Endodermal cell (in vitro differentiated cells): ENCODE measurements around the gene SCGB1A1. TPM values are rescaled to one million over a fixed set of nuclear protein-coding genes. Genes with fewer than 3 reads are reported as not detected.

Experiments used
- DNase-seq: peaks from one replicate; pipeline ENCODE4 v3.0.0-alpha.2; 2017
- H3K27ac ChIP-seq: 2 replicates; pipeline ENCODE4 v1.5.1; 2013; ENCODE audit warnings: mild to moderate bottlenecking, low read depth, low read length, moderate library complexity
- H3K27me3 ChIP-seq: 2 replicates; pipeline ENCODE4 v1.6.1; 2013; ENCODE audit warnings: mild to moderate bottlenecking, low read length, moderate library complexity; ENCODE audit not compliant: insufficient read depth, control insufficient read depth, poor library complexity, severe bottlenecking
- H3K36me3 ChIP-seq: 2 replicates; pipeline ENCODE4 v1.7.0; 2013; ENCODE audit warnings: mild to moderate bottlenecking, low read length, moderate library complexity; ENCODE audit not compliant: control insufficient read depth, insufficient read depth
- H3K4me1 ChIP-seq: one replicate; pipeline ENCODE4 v1.7.0; 2013; ENCODE audit warnings: low read length; ENCODE audit not compliant: control insufficient read depth, insufficient read depth
- H3K4me3 ChIP-seq: 2 replicates; pipeline ENCODE4 v1.5.1; 2013; ENCODE audit warnings: mild to moderate bottlenecking, low read length, moderate library complexity
- H3K9ac ChIP-seq: 2 replicates; pipeline ENCODE4 v1.6.1; 2013; ENCODE audit warnings: mild to moderate bottlenecking, low read length, moderate library complexity; ENCODE audit not compliant: poor library complexity, severe bottlenecking; ENCODE audit errors: extremely low read depth
- H3K9me3 ChIP-seq: 2 replicates; pipeline ENCODE4 v1.6.1; 2013; ENCODE audit warnings: mild to moderate bottlenecking, low read length, moderate library complexity; ENCODE audit not compliant: control insufficient read depth
- H3K27ac Mint-ChIP-seq: 2 replicates; pipeline ENCODE4 v1.8.0; 2020; ENCODE audit warnings: mixed read lengths
- H3K27me3 Mint-ChIP-seq: 2 replicates; pipeline ENCODE4 v1.8.0; 2021; ENCODE audit warnings: mild to moderate bottlenecking, mixed read lengths; ENCODE audit not compliant: insufficient read depth
- H3K36me3 Mint-ChIP-seq: 2 replicates; pipeline ENCODE4 v1.8.0; 2020; ENCODE audit warnings: low read depth, mixed read lengths
- H3K4me1 Mint-ChIP-seq: 2 replicates; pipeline ENCODE4 v1.8.0; 2020; ENCODE audit warnings: mixed read lengths
- H3K4me3 Mint-ChIP-seq: 2 replicates; pipeline ENCODE4 v1.8.0; 2020; ENCODE audit warnings: mild to moderate bottlenecking, moderate library complexity, mixed read lengths
- H3K9me3 Mint-ChIP-seq: 2 replicates; pipeline ENCODE4 v1.8.0; 2020; ENCODE audit warnings: mild to moderate bottlenecking, mixed read lengths
- WGBS, 2 experiments: methylation state at CpG; one replicate each; pipeline versions ENCODE4 v1.1.5 to v1.1.7; 2013; ENCODE audit warnings: missing lambda C conversion rate in 2 of 2, mixed read lengths in 1 of 2; ENCODE audit not compliant: insufficient coverage in 1 of 2, insufficient read length in 1 of 2; 5-methylcytosine and 5-hydroxymethylcytosine counted together
- total RNA-seq, 2 donors: library from RNA; stranded (reverse); fragmentation: NEBNext Ultra II Directional in 1 of 2; extraction: Animal tissue kit (Norgen Biotek cat#: 25700) in 1 of 2; gene quantifications; 2 replicates in 1 of 2; 3 replicates in 1 of 2; pipeline ENCODE4 v1.2.1, GENCODE V29; 2021
- TF ChIP-seq, protein P1 (sequence below): fragments of 200-600 bp; sonication (generic); conservative IDR thresholded peaks from 2 replicates; pipeline ENCODE4 v1.5.0; 2021; ENCODE audit warnings: antibody characterized with exemption, mild to moderate bottlenecking

Gene SCGB1A1
- total RNA-seq, 2 donors from 2014 or later: not detected

GRCh38 chr11:62450543-62451240 lies 31.9 kb downstream of the SCGB1A1 start:
- Mint-ChIP-seq H3K36me3 (no peaks in the 10 kb centered on the region), H3K27me3 (peaks cover 16% of the 10 kb centered on the region), H3K9me3 (peaks cover 4% of the 10 kb centered on the region), H3K4me3 (no peak overlapping the region), H3K4me1 (peaks cover 6% of the 10 kb centered on the region), H3K27ac (no peak overlapping the region)
- H3K4me1 ChIP-seq: no peaks in the 10 kb centered on the region
- H3K27ac ChIP-seq: no peak overlapping the region
- H3K36me3 ChIP-seq: no peaks in the 10 kb centered on the region
- 92 to 93% methylated on average over 9 to 14 of the region's 15 CpGs for WGBS, 2 experiments
- TF ChIP-seq, protein P1, sequence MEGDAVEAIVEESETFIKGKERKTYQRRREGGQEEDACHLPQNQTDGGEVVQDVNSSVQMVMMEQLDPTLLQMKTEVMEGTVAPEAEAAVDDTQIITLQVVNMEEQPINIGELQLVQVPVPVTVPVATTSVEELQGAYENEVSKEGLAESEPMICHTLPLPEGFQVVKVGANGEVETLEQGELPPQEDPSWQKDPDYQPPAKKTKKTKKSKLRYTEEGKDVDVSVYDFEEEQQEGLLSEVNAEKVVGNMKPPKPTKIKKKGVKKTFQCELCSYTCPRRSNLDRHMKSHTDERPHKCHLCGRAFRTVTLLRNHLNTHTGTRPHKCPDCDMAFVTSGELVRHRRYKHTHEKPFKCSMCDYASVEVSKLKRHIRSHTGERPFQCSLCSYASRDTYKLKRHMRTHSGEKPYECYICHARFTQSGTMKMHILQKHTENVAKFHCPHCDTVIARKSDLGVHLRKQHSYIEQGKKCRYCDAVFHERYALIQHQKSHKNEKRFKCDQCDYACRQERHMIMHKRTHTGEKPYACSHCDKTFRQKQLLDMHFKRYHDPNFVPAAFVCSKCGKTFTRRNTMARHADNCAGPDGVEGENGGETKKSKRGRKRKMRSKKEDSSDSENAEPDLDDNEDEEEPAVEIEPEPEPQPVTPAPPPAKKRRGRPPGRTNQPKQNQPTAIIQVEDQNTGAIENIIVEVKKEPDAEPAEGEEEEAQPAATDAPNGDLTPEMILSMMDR: no peak
- no peak overlapping the region for H3K9ac ChIP-seq
- DNase-seq: peak; percentile 63
- H3K27me3 ChIP-seq: no peaks in the 10 kb centered on the region
- peaks cover under 1% of the 10 kb centered on the region for H3K9me3 ChIP-seq
- H3K4me3 ChIP-seq: no peak overlapping the region

DNA sequence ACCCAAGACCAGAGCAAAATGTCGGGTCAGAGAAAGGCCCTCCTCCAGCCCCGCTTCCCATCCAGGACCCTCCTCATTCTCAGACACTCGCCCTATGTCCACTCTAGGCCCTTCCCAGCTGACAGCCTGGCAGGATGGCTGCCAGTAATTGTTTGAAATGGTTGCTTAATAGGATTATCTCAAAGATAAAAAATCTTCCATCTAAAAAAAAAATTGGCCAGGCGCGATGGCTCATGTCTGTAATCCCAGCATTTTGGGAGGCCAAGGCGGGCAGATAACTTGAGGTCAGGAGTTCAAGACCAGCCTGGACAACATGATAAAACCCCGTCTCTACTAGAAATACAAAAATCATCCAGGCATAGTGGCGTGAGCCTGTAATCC lies 32.4 kb downstream of the SCGB1A1 start:
- H3K27me3 ChIP-seq: no peaks in the 10 kb centered on the region
- H3K4me3 ChIP-seq: no peak overlapping the region
- Mint-ChIP-seq H3K36me3 (no peaks in the 10 kb centered on the region), H3K9me3 (peaks cover 10% of the 10 kb centered on the region), H3K27me3 (peaks cover 16% of the 10 kb centered on the region), H3K4me1 (peaks cover 6% of the 10 kb centered on the region), H3K27ac (no peak overlapping the region), H3K4me3 (no peak overlapping the region)
- no peak for DNase-seq
- H3K9ac ChIP-seq: no peak overlapping the region
- H3K36me3 ChIP-seq: no peaks in the 10 kb centered on the region
- peaks cover 6% of the 10 kb centered on the region for H3K9me3 ChIP-seq
- TF ChIP-seq, protein P1: no peak
- no peaks in the 10 kb centered on the region for H3K4me1 ChIP-seq
- WGBS, 2 experiments: 84 to 96% methylated on average over 5 to 7 of the region's 8 CpGs
- H3K27ac ChIP-seq: no peak overlapping the region

- H3K27me3 ChIP-seq: no peaks in the 10 kb centered on the region
- peaks cover 12% of the 10 kb centered on the region for H3K9me3 ChIP-seq
- no peak overlapping the region for H3K9ac ChIP-seq
- no peak overlapping the region for H3K4me3 ChIP-seq
- no peak overlapping the region for H3K27ac ChIP-seq
- 87 to 95% methylated on average over 4 to 6 of the region's 6 CpGs for WGBS, 2 experiments
- Mint-ChIP-seq H3K36me3 (no peaks in the 10 kb centered on the region), H3K4me1 (peaks cover 6% of the 10 kb centered on the region), H3K4me3 (no peak overlapping the region), H3K9me3 (peaks cover 15% of the 10 kb centered on the region), H3K27me3 (peaks cover 7% of the 10 kb centered on the region), H3K27ac (no peak overlapping the region)
- no peaks in the 10 kb centered on the region for H3K4me1 ChIP-seq
- no peaks in the 10 kb centered on the region for H3K36me3 ChIP-seq
- TF ChIP-seq, protein P1: no peak
- no peak for DNase-seq
Observed at GRCh38 chr11:62452261-62452660, 33.4 kb downstream of the SCGB1A1 start.
